ENCODE data around the gene BNC1. TPM values are rescaled to one million over a fixed set of nuclear protein-coding genes. Genes with fewer than 3 reads are reported as not detected.

Gene BNC1
- total and polyA plus RNA-seq, 2 donors (not counting 1 experiment from before 2014, with no cell fraction given): not detected

- no peak overlapping the region for H3K4me2 ChIP-seq (replicated peaks; ENCODE audit: low read depth, low read length, poor library complexity, severe bottlenecking)
- no peak for ATAC-seq (ENCODE audit: low read depth)
- peak; percentile 57 for DNase-seq
- peaks cover 0 to 15% (median 2%) of the 10 kb centered on the region in 4 experiments for H3K27me3 ChIP-seq (replicated peaks in 1 of 4; ENCODE audit: control extremely low read depth in 1 of 4, control insufficient read depth in 3 of 4, insufficient read depth in 4 of 4, low read length in 3 of 4)
- peaks cover 25% of the 10 kb centered on the region for H3K27me3 Mint-ChIP-seq
- no peak overlapping the region for H3K9ac ChIP-seq (ENCODE audit: low read length)
- H4K20me1 ChIP-seq (ENCODE audit: control insufficient read depth, insufficient read depth, low read length, poor library complexity, severe bottlenecking): no peaks in the 10 kb centered on the region
- no peaks in the 10 kb centered on the region for H3K4me1 ChIP-seq (ENCODE audit: control insufficient read depth in 2 of 2, insufficient read depth in 2 of 2, low read length in 2 of 2)
- H3K4me3 ChIP-seq (ENCODE audit: control extremely low read depth in 1 of 5, extremely low read depth in 1 of 5, insufficient read depth in 1 of 5, low read depth in 2 of 5, low read length in 4 of 5): no peak overlapping the region
- H3K9me3 Mint-ChIP-seq (ENCODE audit: insufficient read depth): no peaks in the 10 kb centered on the region
- CTCF ChIA-PET: interaction anchor here (0.6 to 3.4 kb wide), 15 partner anchors 9 to 399 kb away, joined by 3 to 21 read pairs (median 4); no protein-coding TSS in a partner anchor
- intact Hi-C loops (cut with micrococcal nuclease): loop anchor here (10.0 kb wide), 1 partner anchor 306 kb away; no protein-coding TSS in a partner anchor
- H2AFZ ChIP-seq (ENCODE audit: insufficient read depth, low read depth, low read length, poor library complexity, severe bottlenecking): no peak overlapping the region
- 76% methylated on average over 6 of the region's 11 CpGs for WGBS (ENCODE audit: insufficient coverage)
- H3K79me2 ChIP-seq (ENCODE audit: control insufficient read depth, insufficient read depth, low read length): no peaks in the 10 kb centered on the region
- POLR2A ChIA-PET: no interaction called here
- no peak overlapping the region for H3K27ac Mint-ChIP-seq
- no peak overlapping the region for H3K4me3 Mint-ChIP-seq
- H3K36me3 ChIP-seq (replicated peaks in 1 of 2; ENCODE audit: control extremely low read depth in 1 of 2, control insufficient read depth in 1 of 2, extremely low read depth in 1 of 2, insufficient read depth in 2 of 2, low read length in 1 of 2): no peaks in the 10 kb centered on the region
- peak; percentile 98 for TF ChIP-seq CTCF (IDR thresholded peaks at IDR 0.05)
- no peak for TF ChIP-seq EZH2 (IDR thresholded peaks at IDR 0.05; ENCODE audit: borderline replicate concordance, insufficient read depth, low read depth, low read length, poor library complexity, severe bottlenecking)
- H3K4me1 Mint-ChIP-seq: no peaks in the 10 kb centered on the region
- no peak overlapping the region for H3K27ac ChIP-seq (ENCODE audit: low read length in 2 of 2)
- no peaks in the 10 kb centered on the region for H3K9me3 ChIP-seq (ENCODE audit: control extremely low read depth in 1 of 3, control insufficient read depth in 2 of 3, insufficient read depth in 1 of 3, low read length in 2 of 3)
Measured at GRCh38 chr15:83248151-83249029, 36.1 kb downstream of the BNC1 start.

GRCh38 chr15:83243634-83244033 lies 40.8 kb downstream of the BNC1 start:
- H4K20me1 ChIP-seq (ENCODE audit: control insufficient read depth, insufficient read depth, low read length, poor library complexity, severe bottlenecking): no peaks in the 10 kb centered on the region
- no peak overlapping the region for H3K27ac ChIP-seq (ENCODE audit: low read length in 2 of 2)
- peaks cover 3% of the 10 kb centered on the region for H3K9me3 Mint-ChIP-seq (ENCODE audit: insufficient read depth)
- H3K4me3 Mint-ChIP-seq: no peak overlapping the region
- H3K4me2 ChIP-seq (replicated peaks; ENCODE audit: low read depth, low read length, poor library complexity, severe bottlenecking): no peak overlapping the region
- H2AFZ ChIP-seq (ENCODE audit: insufficient read depth, low read depth, low read length, poor library complexity, severe bottlenecking): no peak overlapping the region
- peaks cover 21% of the 10 kb centered on the region for H3K27me3 Mint-ChIP-seq
- no peak overlapping the region for H3K27ac Mint-ChIP-seq
- ATAC-seq (ENCODE audit: low read depth) (no peak), DNase-seq (no peak)
- CTCF ChIA-PET: no interaction called here
- H3K4me1 ChIP-seq (ENCODE audit: control insufficient read depth in 2 of 2, insufficient read depth in 2 of 2, low read length in 2 of 2): no peaks in the 10 kb centered on the region
- no peaks in the 10 kb centered on the region for H3K79me2 ChIP-seq (ENCODE audit: control insufficient read depth, insufficient read depth, low read length)
- 68% methylated on average over 5 of the region's 8 CpGs for WGBS (ENCODE audit: insufficient coverage)
- intact Hi-C loops (cut with micrococcal nuclease): loop anchor here (10.0 kb wide), 1 partner anchor 311 kb away; no protein-coding TSS in a partner anchor
- no peaks in the 10 kb centered on the region for H3K36me3 ChIP-seq (replicated peaks in 1 of 2; ENCODE audit: control extremely low read depth in 1 of 2, control insufficient read depth in 1 of 2, extremely low read depth in 1 of 2, insufficient read depth in 2 of 2, low read length in 1 of 2)
- POLR2A ChIA-PET: no interaction called here
- no peaks in the 10 kb centered on the region for H3K4me1 Mint-ChIP-seq
- peaks cover 0 to 5% (median 3%) of the 10 kb centered on the region in 3 donors for H3K9me3 ChIP-seq (ENCODE audit: control extremely low read depth in 1 of 3, control insufficient read depth in 2 of 3, insufficient read depth in 1 of 3, low read length in 2 of 3)
- TF ChIP-seq EZH2 (IDR thresholded peaks at IDR 0.05; ENCODE audit: borderline replicate concordance, insufficient read depth, low read depth, low read length, poor library complexity, severe bottlenecking) (no peak), CTCF (IDR thresholded peaks at IDR 0.05) (no peak)
- H3K9ac ChIP-seq (ENCODE audit: low read length): no peak overlapping the region
- H3K27me3 ChIP-seq (replicated peaks in 1 of 4; ENCODE audit: control extremely low read depth in 1 of 4, control insufficient read depth in 3 of 4, insufficient read depth in 4 of 4, low read length in 3 of 4): peaks cover 0 to 11% (median 2%) of the 10 kb centered on the region in 4 experiments
- no peak overlapping the region for H3K4me3 ChIP-seq (ENCODE audit: control extremely low read depth in 1 of 5, extremely low read depth in 1 of 5, insufficient read depth in 1 of 5, low read depth in 2 of 5, low read length in 4 of 5)
